T-helper 1 cell (primary cell): ENCODE results near the gene AKR7A3.

ENCODE experiments used
- DNase-seq, 5 donors: peaks; one replicate each; pipeline ENCODE4 v3.0.0-alpha.2; 2012 to 2020

The AKR7A3 gene

DNA sequence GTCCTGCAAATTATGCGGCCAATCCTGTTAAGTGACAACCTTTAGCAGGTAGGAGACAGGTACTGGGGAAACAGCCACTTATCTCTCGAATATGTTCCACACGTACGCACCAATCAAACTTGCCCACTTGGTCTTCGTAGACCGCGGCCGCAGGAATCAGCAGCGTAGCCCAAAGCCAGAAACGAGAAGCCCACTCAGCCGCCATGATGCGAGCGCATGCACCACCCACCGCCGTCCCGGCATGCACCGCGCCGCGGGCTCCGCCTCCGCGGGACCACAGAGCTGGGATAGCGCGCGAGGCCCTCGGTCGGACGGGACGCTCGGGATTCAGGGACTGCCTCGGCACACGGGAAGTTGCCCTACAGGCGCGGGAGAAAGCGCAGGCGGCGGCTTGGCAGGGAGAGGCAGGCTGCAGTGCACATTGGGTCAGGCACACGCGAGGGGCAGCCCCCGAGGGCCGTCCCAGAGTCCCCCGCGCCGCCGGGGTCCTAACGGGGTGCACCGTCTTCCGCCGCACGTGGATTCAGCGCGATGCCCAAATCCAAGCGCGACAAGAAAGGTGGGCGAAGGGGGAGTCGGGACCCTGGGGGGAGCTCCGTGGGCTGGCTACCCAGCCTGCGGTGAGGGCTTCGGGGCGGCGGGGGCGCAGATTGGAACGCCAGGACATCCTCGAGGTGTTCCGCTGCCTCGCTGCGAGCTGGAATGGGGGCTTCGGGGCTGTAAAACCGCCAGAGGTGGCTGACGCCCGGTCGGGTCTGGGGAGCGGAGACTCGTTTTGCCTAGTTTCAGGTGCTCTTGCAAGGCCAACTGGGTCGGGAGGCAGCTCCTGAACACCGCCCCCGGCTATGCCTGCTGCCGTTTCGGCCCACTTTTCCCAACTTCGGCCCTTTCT is 37.0 kb downstream of the AKR7A3 start, which contains the start of the genes EMC1 and MRTO4:
TSS of gene EMC1 (minus strand) at position 220 of the 892 bp plus-strand sequence. CDS start at position 205, 15 bp downstream.
TSS of gene MRTO4 (plus strand) at position 501 of the 892 bp plus-strand sequence. CDS start at position 532, 31 bp downstream.
- peak; percentile 72 to 86 (median 85) for DNase-seq

- peak in 1 of 5 donors; percentile 7 for DNase-seq
Observed at GRCh38 chr1:19250629-19251304, 37.8 kb downstream of the AKR7A3 start.

- peak; percentile 28 to 65 (median 56) for DNase-seq
Observed at GRCh38 chr1:19240673-19241538, 47.7 kb downstream of the AKR7A3 start.

- no peak for DNase-seq
Observed at GRCh38 chr1:19239876-19240275, 48.7 kb downstream of the AKR7A3 start.

- DNase-seq = no peak
Observed at GRCh38 chr1:19234224-19234623, 54.3 kb downstream of the AKR7A3 start.
